ENCODE measurements around the gene ZNF84. TPM values are rescaled to one million over a fixed set of nuclear protein-coding genes. Genes with fewer than 3 reads are reported as not detected.

Gene ZNF84
- total and polyA plus RNA-seq, 9 of the 15 experiments (the other 6 are each of a cell fraction or from before 2014, with no cell fraction given): 8.8 to 24.3 (median 12.1) TPM

DNA sequence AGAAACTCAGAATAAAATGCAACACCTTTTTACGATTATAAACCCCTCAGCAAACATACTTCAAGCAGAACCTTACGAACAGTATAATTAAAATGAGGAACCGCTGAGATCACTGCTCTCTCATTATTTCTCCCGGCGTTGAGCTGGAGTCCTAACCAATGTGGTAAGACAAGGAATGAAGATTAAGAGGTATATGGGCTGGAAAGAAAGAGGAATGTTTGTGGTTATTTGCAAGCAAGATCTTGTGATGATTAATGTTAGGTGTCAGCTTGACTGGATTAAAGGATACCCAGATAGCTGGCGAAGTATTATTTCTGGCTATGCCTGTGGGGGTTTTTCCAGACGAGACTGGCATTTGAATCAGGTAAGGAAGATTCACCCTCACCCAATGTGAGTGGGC, 10.3 kb upstream of the ZNF84 start (continued):
- TF ChIP-seq, protein P1, sequence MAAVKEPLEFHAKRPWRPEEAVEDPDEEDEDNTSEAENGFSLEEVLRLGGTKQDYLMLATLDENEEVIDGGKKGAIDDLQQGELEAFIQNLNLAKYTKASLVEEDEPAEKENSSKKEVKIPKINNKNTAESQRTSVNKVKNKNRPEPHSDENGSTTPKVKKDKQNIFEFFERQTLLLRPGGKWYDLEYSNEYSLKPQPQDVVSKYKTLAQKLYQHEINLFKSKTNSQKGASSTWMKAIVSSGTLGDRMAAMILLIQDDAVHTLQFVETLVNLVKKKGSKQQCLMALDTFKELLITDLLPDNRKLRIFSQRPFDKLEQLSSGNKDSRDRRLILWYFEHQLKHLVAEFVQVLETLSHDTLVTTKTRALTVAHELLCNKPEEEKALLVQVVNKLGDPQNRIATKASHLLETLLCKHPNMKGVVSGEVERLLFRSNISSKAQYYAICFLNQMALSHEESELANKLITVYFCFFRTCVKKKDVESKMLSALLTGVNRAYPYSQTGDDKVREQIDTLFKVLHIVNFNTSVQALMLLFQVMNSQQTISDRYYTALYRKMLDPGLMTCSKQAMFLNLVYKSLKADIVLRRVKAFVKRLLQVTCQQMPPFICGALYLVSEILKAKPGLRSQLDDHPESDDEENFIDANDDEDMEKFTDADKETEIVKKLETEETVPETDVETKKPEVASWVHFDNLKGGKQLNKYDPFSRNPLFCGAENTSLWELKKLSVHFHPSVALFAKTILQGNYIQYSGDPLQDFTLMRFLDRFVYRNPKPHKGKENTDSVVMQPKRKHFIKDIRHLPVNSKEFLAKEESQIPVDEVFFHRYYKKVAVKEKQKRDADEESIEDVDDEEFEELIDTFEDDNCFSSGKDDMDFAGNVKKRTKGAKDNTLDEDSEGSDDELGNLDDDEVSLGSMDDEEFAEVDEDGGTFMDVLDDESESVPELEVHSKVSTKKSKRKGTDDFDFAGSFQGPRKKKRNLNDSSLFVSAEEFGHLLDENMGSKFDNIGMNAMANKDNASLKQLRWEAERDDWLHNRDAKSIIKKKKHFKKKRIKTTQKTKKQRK (IDR thresholded peaks at IDR 0.05; ENCODE audit: borderline replicate concordance, low read depth, low read length): no peak
- TF ChIP-seq E4F1 (CRISPR knock-in tag; IDR thresholded peaks at IDR 0.05; ENCODE audit: borderline replicate concordance): no peak
- TF ChIP-seq SUPT5H (IDR thresholded peaks at IDR 0.05): no peak
- TF ChIP-seq ZFP30 (CRISPR knock-in tag; IDR thresholded peaks at IDR 0.05; ENCODE audit: borderline replicate concordance): no peak
- TF ChIP-seq RBM25 (IDR thresholded peaks at IDR 0.05; ENCODE audit: low read depth, low read length, severe bottlenecking): no peak

Data from K562 (cell line).